GM12875 (cell line): ENCODE results near the gene C2orf72.

Experiments
- H3K4me3 ChIP-seq: one replicate; pipeline ENCODE4 v1.5.1; 2011; ENCODE audit warnings: low read depth, low read length, control low read depth
- TF ChIP-seq, protein P1 (sequence below): IDR thresholded peaks from 2 replicates; pipeline ENCODE4 v1.5.1; 2011; ENCODE audit warnings: low read depth, mild to moderate bottlenecking, control low read depth, inconsistent platforms, low read length, moderate library complexity, borderline replicate concordance; ENCODE audit not compliant: insufficient read depth

C2orf72 gene

DNA sequence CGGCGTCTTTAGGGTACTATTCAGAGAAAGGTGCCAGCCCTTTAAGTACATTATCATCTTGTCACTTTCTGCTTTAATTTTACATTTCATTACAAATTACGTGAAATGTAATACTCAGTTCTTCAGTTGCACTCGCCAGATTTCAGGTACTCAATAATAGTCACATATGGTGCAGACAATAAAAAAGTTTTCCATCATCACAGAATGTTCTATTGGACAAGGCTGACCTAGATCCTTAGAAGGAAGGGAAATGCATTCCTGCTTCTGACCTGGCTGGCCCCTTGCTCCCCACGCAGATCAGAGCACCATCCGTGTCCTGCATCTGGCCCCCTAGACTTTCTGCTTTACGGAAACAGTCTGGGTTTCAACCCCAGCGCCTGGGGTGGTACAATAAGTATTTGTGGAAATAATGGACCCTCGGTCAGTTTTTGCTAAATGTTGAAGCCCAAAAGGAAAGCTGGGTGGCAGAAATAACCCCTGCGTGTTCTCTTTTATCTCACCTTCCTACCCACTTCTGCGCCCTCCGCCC, 681 bp upstream of the C2orf72 start:
- H3K4me3 ChIP-seq = no peak overlapping the region
- TF ChIP-seq, protein P1, sequence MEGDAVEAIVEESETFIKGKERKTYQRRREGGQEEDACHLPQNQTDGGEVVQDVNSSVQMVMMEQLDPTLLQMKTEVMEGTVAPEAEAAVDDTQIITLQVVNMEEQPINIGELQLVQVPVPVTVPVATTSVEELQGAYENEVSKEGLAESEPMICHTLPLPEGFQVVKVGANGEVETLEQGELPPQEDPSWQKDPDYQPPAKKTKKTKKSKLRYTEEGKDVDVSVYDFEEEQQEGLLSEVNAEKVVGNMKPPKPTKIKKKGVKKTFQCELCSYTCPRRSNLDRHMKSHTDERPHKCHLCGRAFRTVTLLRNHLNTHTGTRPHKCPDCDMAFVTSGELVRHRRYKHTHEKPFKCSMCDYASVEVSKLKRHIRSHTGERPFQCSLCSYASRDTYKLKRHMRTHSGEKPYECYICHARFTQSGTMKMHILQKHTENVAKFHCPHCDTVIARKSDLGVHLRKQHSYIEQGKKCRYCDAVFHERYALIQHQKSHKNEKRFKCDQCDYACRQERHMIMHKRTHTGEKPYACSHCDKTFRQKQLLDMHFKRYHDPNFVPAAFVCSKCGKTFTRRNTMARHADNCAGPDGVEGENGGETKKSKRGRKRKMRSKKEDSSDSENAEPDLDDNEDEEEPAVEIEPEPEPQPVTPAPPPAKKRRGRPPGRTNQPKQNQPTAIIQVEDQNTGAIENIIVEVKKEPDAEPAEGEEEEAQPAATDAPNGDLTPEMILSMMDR = no peak

DNA sequence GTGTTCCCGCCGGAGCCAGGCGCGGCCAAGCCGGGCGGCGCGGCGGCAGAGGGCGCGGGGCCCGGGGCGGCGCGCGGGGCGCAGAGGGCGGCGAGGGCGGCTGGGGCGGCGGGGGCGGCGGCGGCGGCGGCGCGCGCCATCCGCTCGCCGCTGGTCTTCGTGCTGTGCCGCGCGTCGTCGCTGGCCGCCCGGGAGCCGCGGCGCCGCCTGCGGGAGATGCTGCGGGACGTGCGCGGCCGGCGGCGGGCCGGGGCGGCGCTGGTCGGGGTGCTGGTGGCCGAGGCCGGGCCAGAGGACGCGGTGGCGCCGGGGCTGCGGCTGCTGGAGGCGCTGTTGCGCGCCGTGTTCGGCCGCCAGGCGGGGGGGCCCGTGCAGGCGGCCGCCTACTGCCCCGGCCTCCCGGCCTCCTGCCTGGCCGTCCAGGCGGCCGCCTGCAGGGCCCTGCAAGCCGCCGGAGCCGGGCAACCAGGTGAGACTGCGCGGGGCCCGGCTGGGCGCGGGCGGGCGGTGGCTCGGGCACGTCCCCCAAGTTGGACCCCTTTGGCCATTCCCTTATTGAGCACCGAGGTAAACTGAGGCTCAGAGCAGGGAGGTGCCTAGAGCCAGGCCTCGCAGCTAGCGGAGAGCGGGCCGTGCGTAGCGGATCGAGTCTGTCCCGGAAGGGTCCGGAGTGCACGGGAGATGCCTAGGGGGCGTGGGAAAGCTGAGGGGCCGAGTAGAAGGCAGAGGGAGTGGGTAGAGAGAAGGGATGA, 584 bp downstream of the C2orf72 start:
- TF ChIP-seq, protein P1 = no peak
- no peak overlapping the region for H3K4me3 ChIP-seq

DNA sequence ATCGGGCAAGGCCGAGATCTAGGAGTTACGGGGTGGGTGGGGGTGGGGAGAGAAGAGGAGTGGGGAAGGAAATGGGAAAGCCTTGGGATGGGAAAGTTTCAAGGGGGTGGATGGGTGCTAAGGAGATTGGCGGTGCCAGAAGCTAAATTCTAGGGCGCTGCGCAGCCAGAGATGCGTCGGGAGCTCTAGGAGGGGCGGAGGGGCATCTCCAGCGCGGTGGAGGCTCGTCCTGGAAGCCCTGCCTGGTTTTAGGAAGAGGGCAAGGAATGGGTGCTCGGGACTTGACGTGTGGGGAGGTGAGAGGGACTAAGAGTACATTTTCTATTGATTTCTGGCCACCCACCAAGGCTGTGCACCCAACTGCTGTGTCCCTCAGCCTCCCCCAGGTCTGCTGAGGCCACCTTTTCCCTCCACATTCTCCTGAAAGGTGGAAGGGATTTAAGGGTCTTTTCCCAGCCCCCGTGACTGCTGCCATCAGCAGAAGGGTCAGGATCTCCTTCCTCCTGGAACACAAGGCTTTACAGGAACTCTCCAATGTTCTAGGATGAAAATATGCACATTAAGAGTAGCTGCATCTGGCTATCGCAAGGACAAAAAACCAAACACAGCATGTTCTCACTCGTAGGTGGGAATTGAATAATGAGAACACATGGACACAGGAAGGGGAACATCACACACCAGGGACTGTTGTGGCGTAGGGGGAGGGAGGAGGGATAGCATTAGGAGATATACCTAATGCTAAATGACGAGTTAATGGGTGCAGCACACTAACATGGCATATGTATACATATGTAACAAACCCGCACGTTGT, 1.4 kb downstream of the C2orf72 start:
- no peak overlapping the region for H3K4me3 ChIP-seq
- TF ChIP-seq, protein P1 = no peak

DNA sequence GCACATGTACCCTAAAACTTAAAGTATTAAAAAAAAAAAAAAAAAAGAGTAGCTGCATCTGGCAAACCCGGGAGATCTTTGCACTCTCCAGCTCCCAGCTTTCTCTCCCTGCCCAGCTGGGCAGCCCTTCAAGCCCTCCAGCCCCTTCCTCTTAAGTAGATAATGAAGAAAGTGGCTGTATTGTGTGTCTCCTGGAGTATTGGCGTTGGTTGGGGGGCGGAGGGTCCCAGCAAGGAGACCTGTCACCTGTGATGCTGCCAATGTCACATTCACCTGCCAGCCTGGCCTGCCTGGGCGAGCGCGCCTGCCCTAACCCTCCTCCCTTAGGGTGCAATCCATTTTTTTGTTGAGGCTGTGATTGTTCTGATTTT, 2.0 kb downstream of the C2orf72 start:
- H3K4me3 ChIP-seq = no peak overlapping the region
- TF ChIP-seq, protein P1 = no peak

DNA sequence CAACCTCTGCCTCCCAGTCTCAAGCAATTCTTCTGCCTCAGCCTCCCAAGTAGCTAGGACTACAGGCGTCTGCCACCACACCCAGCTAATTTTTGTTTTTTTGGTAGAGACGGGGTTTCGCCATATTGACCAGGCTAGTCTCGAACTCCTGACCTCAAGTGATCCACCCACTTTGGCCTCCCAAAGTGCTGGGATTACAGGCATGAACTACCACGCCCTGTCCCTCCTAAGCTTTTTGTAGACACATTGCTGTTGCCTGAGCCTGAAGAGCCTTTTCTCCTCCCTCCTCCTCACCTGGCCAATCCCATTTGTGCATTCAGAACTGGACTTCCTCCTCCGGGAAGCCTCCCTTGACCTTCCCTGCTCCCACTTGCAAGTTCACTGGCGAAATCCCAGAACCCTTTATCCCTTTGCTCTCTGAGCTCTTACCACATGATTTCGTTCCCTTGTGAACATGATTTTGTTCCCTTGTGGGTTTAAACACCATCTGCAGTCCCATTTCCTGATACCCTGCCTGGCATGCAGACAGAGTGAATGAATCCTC, 2.6 kb downstream of the C2orf72 start:
- H3K4me3 ChIP-seq = no peak overlapping the region
- TF ChIP-seq, protein P1 = no peak

DNA sequence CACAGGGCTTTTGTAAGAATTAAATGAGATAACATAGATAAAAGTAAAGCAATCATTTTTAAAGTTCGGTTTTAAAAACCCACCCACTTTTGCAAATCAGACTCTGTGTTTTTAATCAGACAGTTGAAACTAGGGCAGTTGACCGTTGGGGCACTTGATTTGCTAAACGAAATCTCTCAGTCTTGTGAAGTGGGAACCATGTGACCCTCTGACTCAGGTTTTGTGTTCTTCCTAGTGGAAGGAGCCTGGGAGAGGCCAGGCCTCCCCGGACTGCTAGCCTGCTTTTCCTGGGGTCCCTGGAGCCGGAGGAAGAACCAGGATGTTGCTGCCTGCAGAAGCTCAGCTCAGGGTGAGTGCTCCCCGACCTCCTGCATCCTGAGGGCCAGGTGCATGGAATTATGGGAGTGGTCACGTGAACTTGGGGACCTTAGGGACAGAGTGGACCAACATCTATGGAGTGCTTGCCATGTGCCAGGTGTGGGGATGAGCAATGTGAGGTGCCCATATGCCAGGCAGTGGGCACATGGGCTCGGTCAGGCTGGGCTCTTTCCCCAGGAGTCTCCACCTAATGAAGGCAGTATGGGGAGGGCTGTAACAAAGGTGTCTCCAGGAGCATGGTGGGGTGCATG, 3.9 kb downstream of the C2orf72 start:
- TF ChIP-seq, protein P1 = no peak
- H3K4me3 ChIP-seq = no peak overlapping the region
